A172 (cell line): ENCODE measurements around the gene TTLL4. TPM values are rescaled to one million over a fixed set of nuclear protein-coding genes. Genes with fewer than 3 reads are reported as not detected.

Source experiments
- DNase-seq: peaks from one replicate; pipeline ENCODE4 v3.0.0-alpha.2; 2015; ENCODE audit warnings: low spot score
- total RNA-seq: library from RNA; depleted of rRNA; stranded (reverse); fragments of >200 nt; shearing (Covaris generic); gene quantifications from 2 replicates; pipeline ENCODE4 v1.2.3, GENCODE V29; 2014; rRNA removed

The TTLL4 gene
- total RNA-seq, 1 experiment from 2014 or later = 11.0 TPM

DNA sequence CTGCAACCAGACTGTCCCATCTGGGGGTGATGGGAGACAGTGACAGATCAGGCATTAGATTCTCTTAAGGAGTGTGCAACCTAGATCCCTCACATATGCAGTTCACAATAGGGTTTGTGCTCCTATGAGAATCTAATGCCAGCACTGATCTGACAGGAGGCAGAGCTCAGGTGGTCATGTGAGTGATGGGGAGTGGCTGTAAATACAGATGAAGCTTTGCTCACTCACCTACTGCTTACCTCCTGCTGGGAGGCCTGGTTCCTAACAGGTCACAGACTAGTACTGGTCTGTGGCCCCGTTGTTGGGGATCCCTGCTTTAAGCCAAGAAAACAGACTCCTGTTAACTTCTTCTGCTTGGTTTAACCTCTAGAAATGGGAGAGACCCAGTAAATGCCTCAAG lies 74.5 kb downstream of the TTLL4 start:
- no peak for DNase-seq

DNA sequence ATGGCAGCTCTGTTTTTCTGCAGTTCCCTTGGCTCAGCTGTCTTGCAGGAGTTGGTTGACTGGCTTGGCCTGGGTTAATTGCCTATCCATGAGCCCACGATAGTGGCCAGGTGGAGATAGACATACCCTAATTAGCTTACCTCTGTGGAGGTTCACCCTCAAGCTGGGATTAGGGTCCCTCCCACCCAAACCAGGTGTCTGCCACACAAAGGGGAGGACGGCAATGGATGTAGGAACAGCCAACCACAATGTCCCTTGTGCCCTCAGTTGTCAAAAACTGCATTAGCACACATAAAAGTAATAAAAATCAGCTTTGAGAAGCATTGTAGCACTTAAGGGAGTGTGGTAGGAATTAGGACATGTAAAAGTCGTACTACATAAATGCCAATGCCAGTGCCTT lies 75.5 kb downstream of the TTLL4 start:
- DNase-seq = no peak

- DNase-seq = no peak
Observed at GRCh38 chr2:218788529-218789255, 78.1 kb downstream of the TTLL4 start.

GRCh38 chr2:218792433-218792832 lies 81.8 kb downstream of the TTLL4 start:
- no peak for DNase-seq

DNA sequence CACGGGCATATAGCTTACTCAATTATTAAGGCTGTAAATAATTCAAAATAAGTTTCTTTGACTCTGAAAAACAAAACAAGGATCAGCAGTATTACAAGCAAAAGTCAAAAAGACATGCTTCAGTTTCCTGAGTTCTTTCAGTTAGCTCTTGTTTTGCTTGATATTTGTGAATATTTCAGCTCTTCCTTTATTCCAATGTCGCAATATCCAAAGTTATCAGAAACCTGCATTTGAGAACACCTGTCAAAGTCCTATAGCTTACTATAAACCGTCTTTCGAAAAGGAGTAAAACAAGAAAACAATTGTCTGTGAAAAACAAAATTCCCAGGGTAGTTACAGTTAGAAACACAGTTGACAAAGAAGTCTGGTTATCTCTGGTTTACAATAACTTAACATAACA lies 86.1 kb downstream of the TTLL4 start:
- DNase-seq = no peak

GRCh38 chr2:218798767-218799504 lies 88.3 kb downstream of the TTLL4 start:
- peak; percentile 21 for DNase-seq

DNA sequence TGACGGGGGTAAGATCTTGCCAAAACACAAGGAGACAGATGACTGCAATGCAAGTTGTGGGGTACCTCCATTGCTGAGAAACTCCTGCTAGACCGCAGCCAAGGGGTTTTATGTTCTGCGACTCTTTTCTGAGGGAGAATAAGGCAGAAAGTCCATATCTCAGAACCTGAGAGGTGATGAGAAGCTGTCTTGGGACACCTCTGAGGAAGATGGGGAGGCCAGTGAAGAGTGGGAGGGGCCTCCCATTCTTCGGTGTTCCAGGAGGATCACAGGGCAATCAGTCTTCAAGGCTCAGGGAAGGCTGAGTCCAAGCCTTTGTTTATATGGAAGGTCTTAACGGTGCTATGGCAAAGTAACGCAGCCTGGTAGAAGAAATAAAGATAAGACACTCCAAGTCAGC lies 89.4 kb downstream of the TTLL4 start:
- DNase-seq = no peak

- no peak for DNase-seq
Observed at GRCh38 chr2:218802386-218802994, 91.9 kb downstream of the TTLL4 start.

- no peak for DNase-seq
Observed at GRCh38 chr2:218804817-218805216, 94.2 kb downstream of the TTLL4 start.

Other genes with a start within 250 kb of the TTLL4 start
- gene USP37, start 142.5 kb upstream of the TTLL4 start, total RNA-seq = 15.8 and 19.1 TPM in 2 replicates
- gene CNOT9, start 142.0 kb upstream of the TTLL4 start, total RNA-seq = 99.4 and 114 TPM in 2 replicates
- gene PLCD4, start 102.9 kb upstream of the TTLL4 start, total RNA-seq = 1.3 and 6.9 TPM in 2 replicates
- gene ZNF142, start 51.2 kb upstream of the TTLL4 start, total RNA-seq = 14.1 and 18.3 TPM in 2 replicates
- 38.9 and 40.7 TPM in 2 replicates for gene BCS1L, start 51.2 kb upstream of the TTLL4 start, total RNA-seq
- 53.5 and 63.0 TPM in 2 replicates for gene RNF25, start 38.8 kb upstream of the TTLL4 start, total RNA-seq
- 29.5 and 33.0 TPM in 2 replicates for gene STK36, start 38.7 kb upstream of the TTLL4 start, total RNA-seq
- 0.07 TPM in 1 of 2 replicates, not detected in the other for gene CYP27A1, start 71.3 kb downstream of the TTLL4 start, total RNA-seq
- not detected in 2 replicates for gene PRKAG3, start 121.0 kb downstream of the TTLL4 start, total RNA-seq
- gene WNT6, start 149.0 kb downstream of the TTLL4 start, total RNA-seq = 0.24 TPM in 1 of 2 replicates, not detected in the other
- 0.36 and 1.5 TPM in 2 replicates for gene WNT10A, start 170.0 kb downstream of the TTLL4 start, total RNA-seq
- 0.03 and 0.57 TPM in 2 replicates for gene CDK5R2, start 248.8 kb downstream of the TTLL4 start, total RNA-seq